ENCODE measurements around the gene SEC14L1. TPM values are rescaled to one million over a fixed set of nuclear protein-coding genes. Genes with fewer than 3 reads are reported as not detected.

SEC14L1 gene
- total RNA-seq: 24.1 and 32.5 TPM in 2 replicates

GRCh38 chr17:77140878-77141767 lies at the start of gene SEC14L1:
Gene SEC14L1 (plus strand): TSS chr17:77140969. CDS start chr17:77143597, 2,628 bp downstream.

Measured in tracheal epithelial cell (primary cell).